ENCODE results near the gene RASA4.
"Not testable (repeated sequence)": the region's sequence is repeated elsewhere in the genome, so short reads cannot be mapped to it uniquely, and the experiment has no call there.

RASA4 gene

DNA sequence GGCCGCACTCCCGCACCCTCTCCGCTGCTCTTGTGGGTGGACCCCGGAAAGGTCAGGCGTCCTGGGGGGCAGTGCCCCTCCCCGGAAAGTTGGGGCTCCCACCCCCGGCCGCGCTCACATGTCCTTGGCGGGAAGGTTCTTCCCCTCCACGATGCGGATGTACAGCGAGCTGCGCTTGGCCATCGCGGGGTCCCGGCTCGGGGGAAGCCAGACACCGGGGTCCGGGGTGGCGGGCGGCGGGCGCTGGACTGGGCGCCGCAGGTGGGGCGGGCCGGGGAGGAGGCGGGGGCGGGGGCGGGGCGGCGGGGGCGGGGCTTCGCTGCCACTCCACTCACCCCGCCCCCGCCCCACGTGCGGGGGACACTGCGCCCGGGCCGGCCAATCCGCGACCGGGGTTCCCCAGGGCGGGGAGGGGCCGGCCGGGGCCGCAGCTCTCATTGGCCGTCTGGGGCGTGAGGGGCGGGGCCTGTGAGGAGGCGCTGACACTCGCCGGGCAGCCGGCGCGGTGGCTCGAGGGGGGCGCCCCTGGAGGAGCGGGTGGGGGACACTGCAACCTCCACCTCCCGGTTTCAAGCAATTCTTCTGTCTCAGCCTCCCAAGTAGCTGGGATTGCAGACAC is at the start of gene RASA4:
RASA4 (minus strand) TSS at position 250 of the 619 bp plus-strand sequence; CDS start at position 183, 67 bp downstream.
- DNase-seq (ENCODE audit: low read depth), result not testable (repeated sequence)

DNA sequence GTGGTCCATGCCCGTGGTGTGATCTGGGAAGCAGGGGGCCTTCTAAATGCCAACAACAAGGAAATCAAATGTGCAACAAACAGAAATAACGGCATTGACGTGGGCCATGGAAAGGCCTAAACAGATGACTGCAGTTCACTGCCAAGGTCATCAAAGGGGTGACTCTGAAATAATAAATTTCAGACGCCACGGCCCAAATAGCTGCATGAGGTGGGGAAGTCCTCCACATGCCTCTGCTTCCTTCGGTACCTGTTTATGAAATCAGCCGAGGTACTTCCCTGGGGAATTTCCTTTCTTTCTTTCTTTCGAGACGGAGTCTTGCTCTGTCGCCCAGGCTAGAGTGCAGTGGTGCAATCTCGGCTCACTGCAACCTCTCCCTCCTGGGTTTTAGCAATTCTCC is 48.2 kb upstream of the RASA4 start:
- DNase-seq (ENCODE audit: low read depth), result not testable (repeated sequence)

DNA sequence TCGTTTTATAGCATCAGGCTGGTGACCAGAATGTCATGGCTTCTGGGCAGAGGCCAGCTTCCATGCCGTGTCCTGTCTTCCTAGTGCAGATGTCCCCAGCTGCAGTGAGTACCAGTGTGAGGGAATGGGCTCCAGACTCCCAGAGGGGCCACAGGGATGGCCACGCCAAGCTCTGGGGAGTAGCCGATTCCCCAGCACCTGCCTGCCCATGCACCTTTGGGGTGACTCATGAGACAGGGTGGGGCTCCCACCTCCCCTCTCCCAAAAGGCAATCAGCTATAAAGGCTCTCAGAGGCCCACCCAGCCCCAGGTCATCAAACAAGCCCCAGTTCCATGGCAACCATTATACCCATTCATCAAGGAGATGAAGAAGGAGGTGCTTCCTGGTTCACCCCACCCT is 33.4 kb upstream of the RASA4 start, which contains the start of gene SPDYE2B:
SPDYE2B (plus strand) TSS at position 396 of the 400 bp plus-strand sequence. CDS start 2,030 bp downstream, outside the sequence.
- not testable (repeated sequence) for DNase-seq (ENCODE audit: low read depth)

DNA sequence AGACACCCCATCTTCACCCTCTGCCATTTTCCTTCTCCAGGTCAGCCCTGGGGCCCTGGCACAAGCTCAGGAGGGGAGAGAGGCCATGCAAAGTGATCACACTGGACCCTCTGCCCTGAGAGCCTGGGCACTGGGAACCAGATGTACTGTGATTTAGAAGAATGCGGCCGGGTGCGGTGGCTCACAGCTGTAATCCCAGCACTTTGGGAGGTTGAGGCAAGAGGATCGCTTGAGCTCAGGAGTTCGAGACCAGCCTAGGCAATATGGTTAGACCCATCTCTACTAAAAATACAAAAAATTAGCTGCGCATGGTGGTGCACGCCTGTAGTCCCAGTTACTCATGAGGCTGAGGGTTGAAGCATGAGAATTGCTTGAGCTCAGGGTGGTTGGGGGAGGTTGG is 31.3 kb upstream of the RASA4 start:
- DNase-seq (ENCODE audit: low read depth), result not testable (repeated sequence)

DNA sequence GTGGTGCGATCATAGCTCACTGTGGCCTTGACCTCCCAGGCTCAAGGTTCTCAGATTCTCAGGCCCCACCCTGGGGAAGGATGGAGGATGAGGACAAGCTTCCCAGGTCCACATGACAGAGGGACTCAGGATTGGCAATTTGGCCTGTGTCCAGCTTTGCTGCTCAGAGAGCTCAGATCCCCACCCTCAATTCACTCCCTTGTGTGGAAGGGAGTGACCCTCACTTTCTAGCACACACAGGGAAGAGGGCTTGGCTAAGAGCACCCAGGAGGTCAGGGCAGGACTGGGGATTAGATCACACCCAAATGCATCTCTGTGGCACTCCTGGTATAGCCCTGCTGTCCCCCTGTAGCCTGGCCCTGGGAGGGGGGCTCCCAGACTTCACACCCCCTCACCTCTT is 26.8 kb upstream of the RASA4 start:
- not testable (repeated sequence) for DNase-seq (ENCODE audit: low read depth)

DNA sequence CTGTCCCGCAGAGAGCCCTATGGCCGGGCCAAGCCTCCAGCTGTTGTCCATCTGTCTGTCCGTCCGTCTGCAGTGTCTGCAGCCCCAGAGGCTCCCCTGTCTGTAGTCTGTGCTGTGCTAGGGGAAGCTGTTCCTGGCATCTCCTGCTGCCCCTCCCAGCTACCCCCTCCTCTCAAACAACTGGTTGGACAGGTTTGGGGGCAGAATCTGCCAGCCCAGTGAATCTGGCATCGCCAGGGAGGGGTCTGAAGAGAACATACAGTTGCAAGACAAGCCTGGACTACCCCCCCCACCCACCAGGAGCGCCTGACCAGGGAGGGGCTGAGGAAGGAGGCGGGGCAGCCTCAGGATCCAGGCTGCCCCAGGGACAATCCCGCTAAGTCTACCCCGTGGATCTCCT is 26.1 kb upstream of the RASA4 start, which contains the start of gene UPK3BL1:
UPK3BL1 (minus strand) TSS at position 101 of the 400 bp plus-strand sequence; CDS start at position 51, 50 bp downstream.
- not testable (repeated sequence) for DNase-seq (ENCODE audit: low read depth)

DNA sequence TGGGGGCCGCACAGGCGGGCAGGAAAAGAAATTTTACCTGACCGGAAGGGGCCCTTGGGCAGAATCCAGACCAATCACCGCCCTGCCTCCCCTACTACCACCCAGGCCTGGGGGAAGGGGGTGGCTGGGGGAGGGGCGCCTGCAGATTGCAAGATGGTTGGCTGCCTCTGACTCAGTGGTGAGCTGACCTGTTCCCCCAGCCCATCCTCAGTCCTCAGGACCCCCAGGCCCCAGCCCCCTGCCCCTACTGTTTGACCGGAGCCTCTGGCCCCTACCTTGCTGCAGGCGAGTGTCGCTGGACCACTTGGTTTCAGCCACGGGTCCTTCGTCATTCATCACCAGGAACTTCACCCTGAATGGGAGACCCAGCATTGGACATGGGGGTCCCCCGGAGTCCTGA is 22.3 kb upstream of the RASA4 start:
- DNase-seq (ENCODE audit: low read depth), result not testable (repeated sequence)

DNA sequence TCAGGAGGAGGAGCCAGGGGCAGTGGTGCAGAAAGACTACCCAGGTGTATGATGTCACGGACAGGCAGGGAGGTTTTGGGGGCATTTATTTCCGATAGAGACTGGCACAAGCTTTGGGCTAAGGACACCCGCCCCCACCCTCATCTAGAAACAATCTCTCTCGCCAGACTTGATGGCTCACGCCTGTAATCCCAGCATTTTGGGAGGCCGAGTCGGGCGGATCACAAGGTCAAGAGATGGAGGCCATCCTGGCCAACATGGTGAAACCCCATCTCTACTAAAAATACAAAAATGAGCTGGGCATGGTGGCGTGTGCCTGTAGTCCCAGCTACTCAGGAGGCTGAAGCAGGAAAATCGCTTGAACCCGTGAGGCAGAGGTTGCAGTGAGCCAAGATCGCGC is 20.4 kb upstream of the RASA4 start:
- DNase-seq (ENCODE audit: low read depth), result not testable (repeated sequence)

DNA sequence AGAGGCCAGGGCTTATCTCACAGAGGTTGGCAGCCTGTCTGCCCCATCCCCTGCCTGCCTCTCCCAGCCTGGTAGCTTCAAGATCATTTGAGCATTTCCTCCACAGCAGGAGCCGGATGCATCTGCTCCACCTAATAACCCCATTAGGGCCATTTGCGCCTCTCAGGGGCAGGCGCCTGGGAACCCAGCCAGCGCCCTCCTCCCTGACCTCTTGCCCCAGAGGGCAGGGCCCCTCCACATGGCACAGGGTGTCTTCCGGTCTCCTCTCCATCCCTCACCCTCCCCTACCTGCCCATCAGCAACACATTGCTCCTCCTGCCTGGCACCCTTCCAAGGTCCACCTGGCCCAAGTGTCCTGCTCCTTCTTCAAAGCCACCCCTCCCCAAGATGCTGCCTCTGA is 18.8 kb upstream of the RASA4 start:
- DNase-seq (ENCODE audit: low read depth), result not testable (repeated sequence)

DNA sequence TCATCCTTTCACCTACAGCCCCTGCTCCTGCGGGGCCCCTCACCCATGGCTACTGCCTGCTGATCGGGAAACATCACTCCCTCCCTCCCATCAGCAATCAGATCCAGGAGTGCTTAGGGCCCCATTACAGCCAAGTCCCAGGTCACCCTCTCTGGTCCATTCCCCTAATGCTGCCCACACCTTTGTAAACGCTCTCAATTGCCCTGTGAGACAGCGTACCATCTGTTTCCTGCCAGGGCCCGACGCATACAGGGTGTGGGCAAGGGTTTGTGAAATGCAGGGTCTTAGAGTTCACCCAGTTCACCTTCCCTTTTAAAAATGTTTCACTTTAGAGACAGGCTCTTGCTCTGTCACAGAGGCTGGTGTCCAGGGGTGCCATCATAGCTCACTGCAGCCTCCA is 17.7 kb upstream of the RASA4 start:
- DNase-seq (ENCODE audit: low read depth), result not testable (repeated sequence)

DNA sequence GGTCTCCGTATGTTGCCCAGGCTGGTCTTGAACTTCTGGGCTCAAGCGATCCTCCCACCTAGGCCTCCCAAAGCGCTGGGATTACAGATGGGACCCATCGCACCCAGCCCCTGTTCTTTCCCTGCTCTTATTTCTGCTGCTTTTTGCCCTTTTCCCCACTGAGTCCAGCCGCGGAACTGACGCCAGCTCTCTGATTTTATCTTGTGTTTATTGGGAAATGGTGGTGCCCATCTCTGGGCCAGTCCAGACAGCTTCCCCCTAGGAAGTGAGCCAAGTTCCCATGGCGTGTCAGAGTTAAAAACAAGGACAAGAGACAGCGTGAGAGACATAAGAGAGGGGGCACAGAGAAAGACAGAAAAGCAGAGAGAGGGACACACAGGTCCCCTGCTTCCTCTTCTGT is 14.1 kb upstream of the RASA4 start:
- DNase-seq (ENCODE audit: low read depth), result not testable (repeated sequence)

DNA sequence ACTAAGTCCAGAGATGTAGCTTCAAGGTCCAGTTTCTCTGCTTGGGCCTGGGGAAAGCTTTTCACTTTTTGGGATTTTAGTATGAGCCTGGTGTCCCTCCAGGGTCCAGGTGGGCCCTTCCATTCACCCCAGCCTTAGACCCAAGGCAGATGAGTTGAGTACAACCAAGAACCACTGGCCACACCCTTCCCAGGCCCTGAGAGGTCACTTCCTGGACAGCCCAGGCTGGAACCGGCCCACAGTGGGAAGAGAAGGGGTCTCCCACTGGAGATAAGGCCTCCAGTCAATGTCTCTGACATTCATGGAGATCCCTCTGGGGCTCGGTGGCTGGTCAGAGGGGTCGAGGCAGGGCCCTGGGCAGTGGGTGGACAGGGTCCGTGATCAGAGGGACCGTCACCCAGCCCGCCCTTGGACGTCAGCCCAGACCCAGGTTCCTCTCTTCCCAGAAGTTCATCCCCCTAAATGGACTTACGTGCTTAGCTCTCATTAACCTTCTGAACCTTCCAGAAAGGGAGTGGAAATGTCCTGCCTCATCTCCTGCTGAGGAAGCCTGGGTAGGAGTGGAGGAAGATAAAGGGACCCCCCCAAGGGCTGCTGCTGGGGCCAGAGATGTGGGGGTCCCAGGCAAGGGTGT is 10.8 kb upstream of the RASA4 start:
- DNase-seq (ENCODE audit: low read depth), result not testable (repeated sequence)

DNA sequence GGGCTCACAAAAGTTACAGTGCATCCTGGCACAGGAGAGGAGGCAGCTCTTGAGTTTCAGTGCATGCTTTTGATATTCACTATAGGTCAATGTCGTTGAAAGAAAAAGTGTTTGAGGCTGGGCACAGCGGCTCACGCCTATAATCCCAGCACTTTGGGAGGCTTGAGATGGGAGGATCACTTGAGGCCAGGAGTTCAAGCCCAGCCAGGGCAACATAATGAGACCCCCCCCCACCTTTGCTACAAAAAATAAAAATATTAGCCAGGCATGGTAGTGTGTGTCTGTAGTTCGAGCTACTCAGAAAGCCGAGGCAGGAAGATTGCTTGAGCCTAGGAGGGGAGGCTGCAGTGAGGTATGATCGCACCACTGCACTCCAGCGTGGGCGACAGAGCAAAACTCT is 1.6 kb upstream of the RASA4 start:
- DNase-seq (ENCODE audit: low read depth), result not testable (repeated sequence)

DNA sequence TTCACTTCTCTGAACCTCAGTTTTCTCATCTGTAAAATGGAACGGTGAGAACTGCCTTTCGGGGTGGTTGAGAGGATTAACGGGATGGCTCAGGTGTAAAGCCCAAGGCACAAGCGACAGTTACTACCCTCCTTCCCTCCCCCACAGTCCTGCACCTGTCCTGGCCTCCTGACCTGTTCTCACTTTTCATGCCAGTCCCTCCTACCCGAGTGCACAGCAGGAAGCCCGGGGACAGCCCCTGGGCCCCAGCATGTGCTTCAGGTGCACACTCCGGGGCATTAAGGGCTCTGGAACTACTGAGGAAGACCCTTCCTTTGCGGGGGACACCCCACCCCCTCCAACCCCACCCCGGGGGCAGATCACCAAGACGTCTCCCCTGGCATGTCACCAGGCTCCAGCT is 626 bp downstream of the RASA4 start:
- DNase-seq (ENCODE audit: low read depth), result not testable (repeated sequence)

DNA sequence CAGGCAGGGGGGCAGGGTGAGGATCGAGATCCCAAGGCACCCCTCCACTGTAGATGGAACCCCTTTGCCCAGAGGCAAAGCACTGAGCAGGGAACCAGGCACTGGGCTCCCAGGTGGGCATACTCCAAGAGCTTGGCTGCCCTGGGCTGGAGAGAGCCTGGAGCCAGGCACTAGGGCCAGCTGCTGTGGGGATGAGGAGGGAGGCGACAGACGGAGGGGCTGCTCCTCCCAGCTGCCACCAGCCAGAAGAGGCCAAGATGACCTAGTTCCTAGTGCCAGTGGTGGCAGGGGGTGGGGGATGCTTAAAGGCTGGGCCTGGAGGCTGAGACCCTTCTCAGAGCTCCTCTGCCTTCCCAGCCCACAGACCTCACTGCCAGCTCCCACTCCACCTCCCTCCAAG is 1.7 kb downstream of the RASA4 start:
- DNase-seq (ENCODE audit: low read depth), result not testable (repeated sequence)

DNA sequence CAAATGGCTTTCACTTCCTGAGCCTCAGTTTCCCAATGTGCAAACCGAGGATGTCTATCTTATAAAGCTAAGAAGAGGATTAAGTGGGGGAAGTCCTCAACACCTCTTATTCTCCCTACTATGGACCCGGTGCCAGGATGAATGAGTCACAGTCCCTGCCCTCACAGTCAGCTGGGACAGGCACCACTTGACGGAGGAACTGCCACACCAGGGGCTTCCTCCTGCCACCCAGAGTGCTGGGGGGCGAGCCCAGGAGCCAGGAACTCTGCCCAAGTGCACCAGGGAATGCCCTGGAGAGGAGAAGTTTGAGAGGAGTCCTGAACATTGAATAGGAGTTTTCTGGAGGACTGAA is 2.2 kb downstream of the RASA4 start:
- not testable (repeated sequence) for DNase-seq (ENCODE audit: low read depth)

DNA sequence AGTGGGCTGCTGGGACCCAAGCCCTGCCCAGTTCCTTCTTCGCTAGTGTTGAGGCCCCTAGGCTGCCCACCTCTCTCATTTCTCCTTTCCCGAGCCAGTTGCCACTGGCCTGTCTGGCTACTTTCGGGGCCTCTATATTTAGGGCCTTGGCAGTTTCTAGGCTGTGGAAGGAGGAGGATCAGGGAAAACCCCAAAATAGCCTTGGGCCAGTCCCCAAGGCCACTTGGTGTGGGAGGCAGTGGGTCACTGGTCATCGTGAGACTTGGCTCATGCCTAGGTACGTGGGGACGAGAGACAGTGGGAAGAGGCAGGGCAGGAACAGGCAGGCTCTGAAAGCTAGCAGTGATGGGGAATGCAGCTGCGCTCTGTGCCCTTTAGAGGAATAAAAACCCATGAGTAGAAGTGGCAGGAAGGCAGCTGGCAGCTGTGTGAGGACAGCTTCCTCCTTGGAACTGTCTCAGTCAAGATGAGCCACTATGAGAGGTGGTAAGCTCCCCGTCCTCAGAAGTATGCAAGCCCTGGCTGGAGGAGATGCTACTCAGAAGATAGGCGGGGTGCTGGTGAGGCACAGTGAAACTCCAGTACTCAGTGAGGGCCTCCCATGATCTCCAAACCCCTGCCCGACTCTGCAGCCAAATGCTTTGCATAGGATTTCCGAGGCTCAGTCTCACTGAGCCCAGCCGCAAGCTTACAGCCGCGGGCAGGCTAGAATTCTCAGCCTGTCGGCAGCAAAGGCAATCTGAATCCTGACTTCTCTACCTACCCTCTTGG is 2.8 kb downstream of the RASA4 start:
- not testable (repeated sequence) for DNase-seq (ENCODE audit: low read depth)

DNA sequence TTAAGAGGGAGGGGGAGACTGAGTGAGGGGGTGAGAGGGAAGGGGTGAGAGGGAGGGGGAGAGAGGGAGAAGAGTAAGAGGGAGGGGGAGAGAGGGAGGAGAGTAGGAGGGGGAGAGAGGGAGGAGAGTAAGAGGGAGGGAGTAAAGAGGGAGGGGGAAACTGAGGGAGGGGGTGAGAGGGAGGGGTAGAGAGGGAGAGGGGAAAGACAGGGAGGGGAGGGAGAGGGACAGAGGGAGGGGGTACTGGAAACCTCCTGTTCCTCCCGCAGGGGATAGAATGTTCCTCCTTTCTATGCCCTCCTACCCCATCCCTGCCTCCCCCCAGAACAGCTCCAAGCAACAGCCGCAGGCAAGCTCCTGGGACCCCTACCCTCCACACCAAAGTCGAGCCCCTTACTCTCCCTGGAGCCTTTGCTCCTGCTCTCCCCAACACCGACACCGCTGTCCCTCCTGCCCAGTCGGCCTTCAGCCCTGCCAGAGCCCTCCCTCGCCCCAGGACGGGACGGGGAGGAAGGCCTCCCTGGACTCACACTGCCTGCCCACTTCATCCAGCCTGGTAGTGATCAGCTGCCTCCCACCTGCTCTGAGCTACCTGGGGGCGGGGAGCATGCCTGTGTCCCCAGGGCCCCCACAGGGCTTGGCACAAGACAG is 4.8 kb downstream of the RASA4 start:
- not testable (repeated sequence) for DNase-seq (ENCODE audit: low read depth)

DNA sequence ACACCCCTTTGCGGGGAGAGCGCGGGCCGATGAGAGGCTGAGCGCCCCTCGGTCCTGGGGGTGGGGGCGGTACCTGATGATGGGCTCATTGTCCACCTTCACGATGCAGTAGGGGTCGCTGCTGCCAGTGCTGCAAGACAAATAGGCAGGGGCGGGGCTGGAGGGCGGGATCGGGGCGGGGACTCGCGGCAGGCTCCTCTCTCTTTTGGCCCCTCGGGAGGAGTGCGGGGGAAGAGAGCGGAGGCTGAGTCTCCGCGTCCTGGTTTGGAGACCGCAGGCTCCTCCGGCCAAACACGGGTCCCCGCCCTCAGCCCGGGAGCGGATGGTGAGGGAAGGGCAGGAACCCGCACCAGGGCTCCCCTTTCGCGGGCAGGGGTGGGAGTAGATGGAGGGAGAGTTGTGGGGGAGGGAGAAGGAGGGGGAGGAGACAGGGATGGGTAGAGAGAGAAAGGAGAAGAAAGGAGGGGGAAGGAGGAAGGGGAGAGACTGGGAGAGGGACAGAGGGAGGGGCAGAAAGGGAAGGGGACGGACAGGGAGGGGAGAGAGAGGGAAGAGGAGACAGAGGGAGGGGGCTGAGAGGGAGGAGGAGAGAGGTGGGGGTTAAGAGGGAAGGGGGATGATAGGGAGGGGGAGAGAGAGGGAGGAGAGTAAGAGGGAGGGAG is 5.4 kb downstream of the RASA4 start:
- not testable (repeated sequence) for DNase-seq (ENCODE audit: low read depth)

DNA sequence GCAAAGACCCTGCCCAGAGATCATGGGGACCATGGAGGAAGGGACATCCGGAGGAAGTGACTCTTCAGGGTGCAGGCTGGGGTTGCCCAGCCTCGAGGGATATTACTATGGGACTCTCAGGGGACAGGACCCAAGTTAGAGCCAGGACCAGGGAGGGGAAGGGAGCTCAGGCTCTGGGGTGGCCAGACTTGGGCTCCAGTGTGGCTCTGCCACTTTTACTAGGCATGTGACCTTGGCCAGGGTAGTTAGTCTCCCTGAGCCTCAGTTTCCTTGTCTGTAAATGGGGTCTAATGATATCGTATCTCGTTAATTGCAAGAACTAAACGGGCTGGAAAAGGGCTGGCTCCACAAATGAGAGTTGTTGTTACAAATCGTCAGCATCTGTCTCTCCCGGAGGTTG is 6.1 kb downstream of the RASA4 start:
- not testable (repeated sequence) for DNase-seq (ENCODE audit: low read depth)

DNA sequence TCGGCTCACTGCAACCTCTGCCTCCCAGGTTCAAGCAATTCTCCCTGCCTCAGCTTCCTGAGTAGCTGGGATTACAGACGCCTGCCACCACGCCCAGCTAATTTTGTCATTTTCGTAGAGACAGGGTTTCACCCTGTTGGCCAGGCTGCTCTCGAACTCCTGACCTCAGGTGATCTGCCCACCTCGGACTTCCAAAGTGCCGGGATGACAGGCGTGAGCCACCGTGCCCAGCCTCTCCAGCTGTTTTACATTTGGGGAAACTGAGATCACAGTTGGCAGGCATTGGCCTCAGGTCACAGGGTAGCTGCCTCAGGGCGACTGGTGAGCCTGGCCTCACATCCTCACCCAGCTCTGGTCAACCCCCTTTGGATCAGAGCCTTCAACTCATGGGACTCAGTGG is 6.8 kb downstream of the RASA4 start:
- DNase-seq (ENCODE audit: low read depth), result not testable (repeated sequence)

DNA sequence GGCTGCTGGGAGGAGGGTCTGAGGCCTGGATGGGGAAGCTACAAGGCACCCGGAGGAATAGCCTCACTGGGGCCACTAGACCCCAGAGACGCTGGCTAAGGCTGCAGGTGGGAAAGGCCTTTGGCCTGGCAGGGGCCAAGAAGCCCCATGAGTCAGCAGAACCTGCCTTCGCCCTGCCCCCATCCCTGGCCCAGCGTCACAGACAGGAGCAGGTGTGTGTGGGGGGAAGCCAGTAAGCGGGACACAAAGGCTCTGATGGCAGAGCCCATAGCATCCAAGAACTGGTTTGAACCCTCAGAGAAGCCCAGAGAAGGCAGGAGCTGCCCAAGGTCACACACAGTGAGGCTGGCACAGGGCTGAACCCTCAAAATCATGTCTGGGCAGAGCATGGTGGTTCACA is 9.7 kb downstream of the RASA4 start:
- DNase-seq (ENCODE audit: low read depth), result not testable (repeated sequence)
